Transverse colon (tissue), 4 donors: Measurements from ENCODE around the gene ATR. TPM values are rescaled to one million over a fixed set of nuclear protein-coding genes. Genes with fewer than 3 reads are reported as not detected.

Experiments used
- DNase-seq: peaks from one replicate; pipeline ENCODE4 v3.0.0-alpha.2; 2019
- H3K27ac ChIP-seq, 4 donors: fragments of 200-600 bp; sonication (generic); 2 replicates each; pipeline ENCODE4 v1.5.1; 2016 to 2018; ENCODE audit warnings: inconsistent platforms in 4 of 4
- H3K27me3 ChIP-seq: fragments of 200-600 bp; sonication (generic); 2 replicates; pipeline ENCODE4 v1.5.1; 2017; ENCODE audit warnings: inconsistent platforms
- H3K36me3 ChIP-seq, 4 donors: fragments of 200-600 bp; sonication (generic); 2 replicates each; pipeline ENCODE4 v1.5.1; 2017 to 2019; ENCODE audit warnings: inconsistent platforms in 4 of 4
- H3K4me1 ChIP-seq, 4 donors: fragments of 200-600 bp; sonication (generic); 2 replicates each; pipeline ENCODE4 v1.5.1; 2017 to 2020; ENCODE audit warnings: inconsistent platforms in 4 of 4
- H3K4me3 ChIP-seq, 4 donors: fragments of 200-600 bp; sonication (generic); 1 replicate in 1 of 4; 2 replicates in 3 of 4; pipeline versions ENCODE4 v1.5.1 to v1.6.1; 2017 to 2019; ENCODE audit warnings: inconsistent platforms in 4 of 4
- H3K9me3 ChIP-seq, 2 donors: fragments of 200-600 bp; sonication (generic); 2 replicates each; pipeline ENCODE4 v1.5.1; 2017 to 2019; ENCODE audit warnings: inconsistent platforms in 2 of 2
- EP300 ChIP-seq: sonication (generic); formaldehyde crosslinking; IDR thresholded peaks from one replicate; pipeline ENCODE4 v1.6.1; 2017; ENCODE audit warnings: antibody characterized with exemption, low read depth
- POLR2A ChIP-seq: fragments of 450-650 bp; IDR thresholded peaks from one replicate; pipeline ENCODE4 v1.6.1; 2016; ENCODE audit warnings: antibody characterized with exemption, mild to moderate bottlenecking, moderate library complexity
- POLR2AphosphoS5 ChIP-seq, 3 donors: sonication (generic); formaldehyde crosslinking; IDR thresholded peaks; one replicate each; pipeline ENCODE4 v1.6.1; 2016; ENCODE audit warnings: antibody characterized with exemption in 3 of 3
- WGBS, 2 donors: methylation state at CpG; one replicate each; pipeline ENCODE4 v1.1.5; 2018; ENCODE audit warnings: low coverage in 1 of 2; 5-methylcytosine and 5-hydroxymethylcytosine counted together
- in situ Hi-C, 4 donors: fragments of 200-750 bp; cut with MboI; loops; one replicate each; pipeline versions ENCODE4 v1.15.0 to v1.15.1; 2017; ENCODE audit warnings: low sequenced_read_pairs in 3 of 4, low pct_ligation_motif_present in 1 of 4, low pct_unique_long_range_greater_than_20kb in 1 of 4
- intact Hi-C: fragments of 100-400 bp; cut with DNase I; formaldehyde crosslinking; loops from one replicate; pipeline ENCODE4 v1.15.1; 2023; ENCODE audit warnings: low total_unique reads
- total RNA-seq, 4 donors: library from RNA; depleted of rRNA; stranded (reverse); fragments of >200 nt; gene quantifications; one replicate each; pipeline ENCODE4 v1.1.0, GENCODE V29; 2016
- TF ChIP-seq, protein P1 (sequence below), 5 experiments: fragments of 200-600 bp in 3 of 5; fragments of 450-650 bp in 2 of 5; sonication (generic) in 3 of 5; IDR thresholded peaks; 1 replicate in 2 of 5; 2 replicates in 3 of 5; pipeline ENCODE4 v1.5.1; 2016 to 2017; ENCODE audit warnings: antibody characterized with exemption in 5 of 5, inconsistent platforms in 3 of 5, mild to moderate bottlenecking in 2 of 5, moderate library complexity in 1 of 5

The ATR gene
- total RNA-seq, 4 donors from 2014 or later: 22.4 to 37.8 (median 25.3) TPM

DNA sequence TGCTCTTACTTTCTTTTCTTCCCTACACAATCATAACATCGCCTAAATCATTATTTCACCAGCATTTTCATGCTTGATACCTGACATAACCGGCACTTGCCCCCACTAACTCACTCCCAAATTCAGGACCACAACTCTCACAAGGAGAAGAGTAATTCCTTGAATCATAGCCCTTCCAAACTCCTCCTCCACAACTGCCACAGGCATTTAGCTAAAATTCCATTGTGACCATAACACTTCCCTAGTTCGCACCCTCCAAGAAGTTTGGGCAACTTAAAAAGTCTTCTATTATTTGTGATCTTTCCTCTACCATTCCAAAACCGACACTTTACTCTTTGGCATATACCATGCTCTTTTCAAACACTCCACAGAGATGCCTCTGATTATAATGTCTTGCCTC is 71.3 kb downstream of the ATR start:
- Histone ChIP-seq H3K4me3 (no peak overlapping the region), H3K4me1 (no peaks in the 10 kb centered on the region), H3K9me3 (no peaks in the 10 kb centered on the region), H3K27ac (no peak overlapping the region), H3K27me3 (no peaks in the 10 kb centered on the region), H3K36me3 (peaks cover 0 to 21% (median 6%) of the 10 kb centered on the region in 4 donors)
- DNase-seq: no peak
- in situ Hi-C loops: no loop called here
- WGBS, 2 donors: 97 to 98% methylated on average over 4 of the region's 4 CpGs
- intact Hi-C loops: no loop called here
- TF ChIP-seq POLR2A (no peak), EP300 (no peak), POLR2AphosphoS5 (IDR thresholded peaks at IDR 0.05) (no peak)
- TF ChIP-seq, protein P1, sequence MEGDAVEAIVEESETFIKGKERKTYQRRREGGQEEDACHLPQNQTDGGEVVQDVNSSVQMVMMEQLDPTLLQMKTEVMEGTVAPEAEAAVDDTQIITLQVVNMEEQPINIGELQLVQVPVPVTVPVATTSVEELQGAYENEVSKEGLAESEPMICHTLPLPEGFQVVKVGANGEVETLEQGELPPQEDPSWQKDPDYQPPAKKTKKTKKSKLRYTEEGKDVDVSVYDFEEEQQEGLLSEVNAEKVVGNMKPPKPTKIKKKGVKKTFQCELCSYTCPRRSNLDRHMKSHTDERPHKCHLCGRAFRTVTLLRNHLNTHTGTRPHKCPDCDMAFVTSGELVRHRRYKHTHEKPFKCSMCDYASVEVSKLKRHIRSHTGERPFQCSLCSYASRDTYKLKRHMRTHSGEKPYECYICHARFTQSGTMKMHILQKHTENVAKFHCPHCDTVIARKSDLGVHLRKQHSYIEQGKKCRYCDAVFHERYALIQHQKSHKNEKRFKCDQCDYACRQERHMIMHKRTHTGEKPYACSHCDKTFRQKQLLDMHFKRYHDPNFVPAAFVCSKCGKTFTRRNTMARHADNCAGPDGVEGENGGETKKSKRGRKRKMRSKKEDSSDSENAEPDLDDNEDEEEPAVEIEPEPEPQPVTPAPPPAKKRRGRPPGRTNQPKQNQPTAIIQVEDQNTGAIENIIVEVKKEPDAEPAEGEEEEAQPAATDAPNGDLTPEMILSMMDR (IDR thresholded peaks at IDR 0.05): no peak

DNA sequence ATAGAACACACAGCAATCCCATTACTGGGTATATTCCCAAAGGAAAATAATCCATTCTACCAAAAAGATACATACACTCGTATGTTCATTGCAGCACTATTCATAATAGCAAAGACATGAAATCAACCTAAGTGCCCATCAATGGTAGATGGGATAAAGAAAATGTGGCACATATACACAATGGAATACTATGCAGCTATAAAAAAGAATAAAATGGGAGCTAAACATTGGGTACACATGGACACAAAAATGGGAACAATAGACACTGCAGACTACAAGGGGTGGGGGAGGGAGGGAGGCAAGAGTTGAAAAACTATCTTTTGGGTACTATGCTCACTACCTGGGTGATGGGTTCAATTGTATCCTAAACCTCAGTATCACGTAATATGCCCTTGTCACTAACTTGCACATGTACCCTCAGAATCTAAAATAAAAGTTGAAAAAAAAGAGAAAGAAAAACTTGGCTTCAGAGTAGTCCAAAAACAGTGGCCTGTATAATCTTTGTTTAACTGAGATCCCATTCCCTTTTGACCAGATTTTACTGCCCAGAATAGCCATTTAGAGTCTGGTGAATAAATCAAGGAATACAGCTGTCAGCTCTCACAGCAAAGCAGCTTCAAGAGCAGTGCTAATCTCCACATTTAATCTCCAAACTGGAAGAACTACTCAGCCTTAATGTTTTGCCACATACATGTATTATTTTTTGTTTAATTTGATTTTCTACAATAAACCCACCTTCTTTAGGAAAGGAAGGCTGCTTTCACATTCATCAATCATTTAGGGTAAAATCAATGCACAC is 76.1 kb downstream of the ATR start:
- no peaks in the 10 kb centered on the region for H3K4me1 ChIP-seq
- H3K27me3 ChIP-seq: no peaks in the 10 kb centered on the region
- intact Hi-C loops: no loop called here
- WGBS, 2 donors: 92 to 93% methylated on average over 1 to 2 of the region's 2 CpGs
- DNase-seq: no peak
- TF ChIP-seq POLR2A (no peak), EP300 (no peak), POLR2AphosphoS5 (IDR thresholded peaks at IDR 0.05) (no peak)
- TF ChIP-seq, protein P1 (IDR thresholded peaks at IDR 0.05): no peak
- H3K9me3 ChIP-seq: no peaks in the 10 kb centered on the region
- in situ Hi-C loops: no loop called here
- peaks cover 0 to 25% (median 5%) of the 10 kb centered on the region in 4 donors for H3K36me3 ChIP-seq
- no peak overlapping the region for H3K4me3 ChIP-seq
- no peak overlapping the region for H3K27ac ChIP-seq

DNA sequence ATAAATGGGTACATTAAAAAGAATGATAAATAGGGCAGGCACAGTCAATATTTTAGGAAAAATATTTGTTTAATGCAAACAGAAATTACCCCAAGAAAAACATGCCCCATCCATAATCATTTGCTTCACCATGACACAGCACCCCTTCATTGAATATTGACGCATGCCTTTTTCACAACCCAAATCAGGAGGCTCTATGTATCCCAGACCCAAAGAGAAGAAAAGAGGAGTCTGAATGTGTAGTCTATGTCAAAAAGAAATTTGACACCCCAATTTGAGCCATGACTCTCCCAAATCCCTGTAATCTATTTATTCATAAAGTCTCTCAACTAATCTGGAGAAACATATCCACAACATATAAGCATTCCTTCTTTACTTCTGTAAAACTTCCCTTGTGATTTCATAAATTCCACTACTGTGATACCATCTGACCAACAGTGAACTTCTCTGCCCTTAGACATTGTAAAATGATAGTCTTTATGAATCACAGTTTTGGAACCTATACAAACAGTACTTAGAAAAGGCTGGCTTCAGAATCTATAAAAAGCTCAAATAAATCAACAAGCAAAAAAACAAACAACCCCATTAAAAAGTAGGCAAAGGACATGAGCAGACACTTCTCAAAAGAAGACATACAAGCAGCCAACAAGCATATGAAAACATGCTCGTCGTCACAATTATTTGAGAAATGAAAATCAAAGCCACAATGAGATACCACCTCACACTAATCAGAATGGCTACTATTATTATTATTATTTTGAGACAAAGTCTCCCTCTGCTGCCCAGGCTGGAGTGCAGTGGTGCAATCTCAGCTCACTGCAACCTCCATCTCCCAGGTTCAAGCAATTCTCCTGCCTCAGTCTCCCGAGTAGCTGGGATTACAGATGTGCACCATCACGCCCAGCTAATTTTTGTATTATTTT is 77.3 kb downstream of the ATR start:
- Histone ChIP-seq H3K27ac (no peak overlapping the region), H3K9me3 (no peaks in the 10 kb centered on the region), H3K27me3 (no peaks in the 10 kb centered on the region), H3K4me3 (no peak overlapping the region), H3K36me3 (peaks cover 0 to 32% (median 7%) of the 10 kb centered on the region in 4 donors), H3K4me1 (no peaks in the 10 kb centered on the region)
- DNase-seq: no peak
- 86 to 88% methylated on average over 4 to 5 of the region's 5 CpGs for WGBS, 2 donors
- intact Hi-C loops (no loop called here), in situ Hi-C loops (no loop called here)
- TF ChIP-seq EP300: no peak
- no peak for TF ChIP-seq POLR2A
- TF ChIP-seq, protein P1 (IDR thresholded peaks at IDR 0.05): no peak

DNA sequence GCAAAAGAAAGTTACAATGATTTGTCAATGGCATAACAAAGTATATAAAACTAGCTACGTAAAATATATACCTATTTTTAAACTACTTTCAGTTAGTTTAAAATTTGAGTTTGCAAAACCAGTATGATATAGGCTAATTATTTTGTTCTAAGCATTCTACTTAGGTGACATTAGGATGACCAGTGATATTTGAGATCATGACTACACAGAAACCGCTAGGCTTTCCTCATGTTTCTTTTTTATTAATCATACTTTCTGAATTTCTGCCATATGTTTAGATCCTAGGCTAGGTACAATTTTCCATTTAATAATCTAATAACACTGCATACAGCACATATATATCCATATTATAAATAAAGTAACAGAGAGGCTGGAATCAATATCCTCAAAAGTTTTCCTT is 78.3 kb downstream of the ATR start:
- WGBS, 2 donors: 95 to 100% methylated on average over 1 to 2 of the region's 2 CpGs
- no peak overlapping the region for H3K27ac ChIP-seq
- in situ Hi-C loops: no loop called here
- H3K9me3 ChIP-seq: no peaks in the 10 kb centered on the region
- H3K4me1 ChIP-seq: no peaks in the 10 kb centered on the region
- H3K36me3 ChIP-seq: peaks cover 0 to 27% (median 7%) of the 10 kb centered on the region in 4 donors
- no peak for DNase-seq
- H3K27me3 ChIP-seq: no peaks in the 10 kb centered on the region
- TF ChIP-seq, protein P1 (IDR thresholded peaks at IDR 0.05): no peak
- TF ChIP-seq POLR2A (no peak), POLR2AphosphoS5 (IDR thresholded peaks at IDR 0.05) (no peak), EP300 (no peak)
- no peak overlapping the region for H3K4me3 ChIP-seq
- intact Hi-C loops: no loop called here
